BJ (cell line): ENCODE results near the gene CHI3L2. TPM values are rescaled to one million over a fixed set of nuclear protein-coding genes. Genes with fewer than 3 reads are reported as not detected.

Experiments
- CTCF ChIA-PET: fragments of 350-600 bp; formaldehyde crosslinking; extraction: SDS; loops from one replicate; lab custom pipeline; 2021; ENCODE audit warnings: antibody characterized with exemption, inconsistent platforms; lab: Yijun Ruan, JAX
- POLR2A ChIA-PET: fragments of 300-600 bp; sonication (Branson Sonifier 250); formaldehyde crosslinking; extraction: SDS; loops from one replicate; lab custom pipeline; 2021; ENCODE audit warnings: antibody characterized with exemption; lab: Charles Lee
- DNase-seq: peaks from one replicate; pipeline ENCODE4 v3.0.0-alpha.2; 2011; ENCODE audit warnings: low read depth
- H3K27me3 ChIP-seq: 2 replicates; pipeline ENCODE4 v1.6.0; 2011; ENCODE audit warnings: low read length; ENCODE audit not compliant: control insufficient read depth, insufficient read depth
- H3K36me3 ChIP-seq: 2 replicates; pipeline ENCODE4 v1.5.1; 2011; ENCODE audit warnings: low read length; ENCODE audit not compliant: control insufficient read depth, insufficient read depth
- H3K4me3 ChIP-seq: 2 replicates; pipeline ENCODE4 v1.5.1; 2011; ENCODE audit warnings: low read depth, mild to moderate bottlenecking, control low read depth, low read length
- CTCF ChIP-seq: IDR thresholded peaks from 2 replicates; pipeline ENCODE4 v1.5.1; 2011; ENCODE audit warnings: low read depth, mild to moderate bottlenecking, control low read depth, inconsistent platforms, low read length, moderate library complexity; ENCODE audit not compliant: insufficient read depth
- polyA plus RNA-seq: library from polyadenylated mRNA; depleted of rRNA; stranded (reverse); fragments of >200 nt; gene quantifications from 2 replicates; pipeline ENCODE4 v1.2.3, GENCODE V29; 2011; rRNA removed
- small RNA-seq: library from RNA; depleted of rRNA; stranded (forward); fragments of <200 nt; gene quantifications from one replicate; pipeline ENCODE3, GENCODE V24; 2012; ENCODE audit warnings: low replicate concordance, low read depth; ENCODE audit not compliant: insufficient read length

The CHI3L2 gene
- polyA plus RNA-seq, 1 experiment = 0.05 TPM

GRCh38 chr1:111290104-111290503, 62.6 kb downstream of the CHI3L2 start:
- Histone ChIP-seq H3K4me3 (no peak overlapping the region), H3K36me3 (no peaks in the 10 kb centered on the region), H3K27me3 (no peaks in the 10 kb centered on the region; the same call in 1 of the 2 replicates)
- ChIA-PET CTCF (interaction anchor here (1.0 kb wide), 1 partner anchor 11 kb away, joined by 3 read pairs; no protein-coding TSS in a partner anchor), POLR2A (no interaction called here)
- no peak for TF ChIP-seq CTCF
- no peak for DNase-seq

GRCh38 chr1:111290630-111291029, 63.1 kb downstream of the CHI3L2 start, which contains the start of gene CHIA:
TSS of gene CHIA (plus strand) at chr1:111290851. CDS start at chr1:111310468, 19,617 bp downstream.
- no peak within 1 kb of the TSS for H3K4me3 ChIP-seq
- no peak for DNase-seq
- no peaks in the 10 kb centered on the region; the same call in 1 of the 2 replicates for H3K27me3 ChIP-seq
- ChIA-PET CTCF (interaction anchor here (1.0 kb wide), 1 partner anchor 12 kb away, joined by 3 read pairs; no protein-coding TSS in a partner anchor), POLR2A (no interaction called here)
- H3K36me3 ChIP-seq = no peaks in the 10 kb centered on the region
- TF ChIP-seq CTCF = no peak

Small RNAs within 50 kb of the gene (small RNA-seq; reads per million reads assigned to genes)
- not detected for gene AL355816.1

Other genes with a start within 250 kb of the CHI3L2 start
- gene DRAM2, start 87.6 kb upstream of the CHI3L2 start, polyA plus RNA-seq = 58.8 and 110 TPM in 2 replicates
- 15.5 and 30.9 TPM in 2 replicates for gene CEPT1, start 87.5 kb upstream of the CHI3L2 start, polyA plus RNA-seq
- 3.9 and 4.1 TPM in 2 replicates for gene DENND2D, start 27.1 kb upstream of the CHI3L2 start, polyA plus RNA-seq
- gene CHIA, start 63.1 kb downstream of the CHI3L2 start, polyA plus RNA-seq = not detected in 2 replicates
- 0.83 and 1.0 TPM in 2 replicates for gene OVGP1, start 200.0 kb downstream of the CHI3L2 start, polyA plus RNA-seq
- gene WDR77, start 221.5 kb downstream of the CHI3L2 start, polyA plus RNA-seq = 62.8 and 104 TPM in 2 replicates
- 224 and 328 TPM in 2 replicates for gene ATP5PB, start 221.8 kb downstream of the CHI3L2 start, polyA plus RNA-seq
- 0.48 and 0.71 TPM in 2 replicates for gene C1orf162, start 246.3 kb downstream of the CHI3L2 start, polyA plus RNA-seq